IMR-90 (cell line): ENCODE data around the gene TRMT6.

ENCODE experiments used
- CTCF ChIP-seq: conservative IDR thresholded peaks from 2 replicates; pipeline ENCODE4 v1.5.1; 2012; ENCODE audit warnings: mild to moderate bottlenecking, low read depth, low read length, improper control_type of control experiment
- MXI1 ChIP-seq: IDR thresholded peaks from 2 replicates; pipeline ENCODE4 v1.6.1; 2012; ENCODE audit warnings: low read depth, mild to moderate bottlenecking, low read length, moderate library complexity, borderline replicate concordance
- POLR2A ChIP-seq: IDR thresholded peaks from 2 replicates; pipeline ENCODE4 v1.6.1; 2012; ENCODE audit warnings: mild to moderate bottlenecking, low read depth, low read length
- RCOR1 ChIP-seq: IDR thresholded peaks from 2 replicates; pipeline ENCODE4 v1.6.1; 2012; ENCODE audit warnings: mild to moderate bottlenecking, low read length, improper control_type of control experiment; ENCODE audit not compliant: insufficient replicate concordance
- TF ChIP-seq, protein P1 (sequence below): fragments of 150-350 bp; IDR thresholded peaks from 2 replicates; pipeline ENCODE4 v1.6.1; 2017; ENCODE audit warnings: mild to moderate bottlenecking, antibody characterized with exemption, low read length, low read depth

GRCh38 chr20:5888041-5888440 lies 62.3 kb downstream of the TRMT6 start:
- TF ChIP-seq CTCF: no peak
- TF ChIP-seq POLR2A: no peak
- TF ChIP-seq, protein P1, sequence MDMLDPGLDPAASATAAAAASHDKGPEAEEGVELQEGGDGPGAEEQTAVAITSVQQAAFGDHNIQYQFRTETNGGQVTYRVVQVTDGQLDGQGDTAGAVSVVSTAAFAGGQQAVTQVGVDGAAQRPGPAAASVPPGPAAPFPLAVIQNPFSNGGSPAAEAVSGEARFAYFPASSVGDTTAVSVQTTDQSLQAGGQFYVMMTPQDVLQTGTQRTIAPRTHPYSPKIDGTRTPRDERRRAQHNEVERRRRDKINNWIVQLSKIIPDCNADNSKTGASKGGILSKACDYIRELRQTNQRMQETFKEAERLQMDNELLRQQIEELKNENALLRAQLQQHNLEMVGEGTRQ: no peak
- TF ChIP-seq RCOR1: no peak
- no peak for TF ChIP-seq MXI1
